K562 (cell line): Measurements from ENCODE around the gene ABT1. TPM values are rescaled to one million over a fixed set of nuclear protein-coding genes. Genes with fewer than 3 reads are reported as not detected.
A peak's percentile ranks its signal among the peaks of the same experiment; 100 is the strongest.

ENCODE experiments used
- BRF2 ChIP-seq: IDR thresholded peaks from 3 replicates; pipeline ENCODE4 v1.6.1; 2011; ENCODE audit warnings: borderline replicate concordance, mild to moderate bottlenecking; ENCODE audit not compliant: insufficient read length, insufficient read depth
- E2F6 ChIP-seq, 2 experiments: IDR thresholded peaks; 2 replicates each; pipeline ENCODE4 v1.6.1; 2011; ENCODE audit warnings: borderline replicate concordance in 1 of 2, control low read depth in 1 of 2, low read depth in 1 of 2, low read length in 1 of 2, mild to moderate bottlenecking in 1 of 2, mixed read lengths in 1 of 2, moderate library complexity in 1 of 2; ENCODE audit not compliant: insufficient read depth in 1 of 2, insufficient read length in 1 of 2, poor library complexity in 1 of 2, severe bottlenecking in 1 of 2; ENCODE audit errors: extremely low read depth in 1 of 2
- FOSL1 ChIP-seq: fragments of 200-800 bp; sonication (Bioruptor generic); conservative IDR thresholded peaks from 2 replicates; pipeline ENCODE4 v1.6.1; 2016; ENCODE audit warnings: missing genetic modification characterization, missing compliant biosample characterization
- GATAD2A ChIP-seq: fragments of 450-650 bp; IDR thresholded peaks from 2 replicates; pipeline ENCODE4 v1.6.1; 2017
- MAX ChIP-seq: sonication (generic); formaldehyde crosslinking; IDR thresholded peaks from 2 replicates; pipeline ENCODE4 v1.9.0; 2022; ENCODE audit warnings: mild to moderate bottlenecking, missing genetic modification reagents
- MBD2 ChIP-seq: sonication (generic); IDR thresholded peaks from 2 replicates; pipeline ENCODE4 v1.6.1; 2016; ENCODE audit warnings: low read depth, borderline replicate concordance
- MEIS2 ChIP-seq: fragments of 450-650 bp; IDR thresholded peaks from 2 replicates; pipeline ENCODE4 v1.6.1; 2014; ENCODE audit warnings: mild to moderate bottlenecking; ENCODE audit not compliant: partially characterized antibody
- NEUROD1 ChIP-seq: fragments of 150-350 bp; IDR thresholded peaks from 2 replicates; pipeline ENCODE4 v1.6.1; 2014; ENCODE audit warnings: borderline replicate concordance, low read length, low read depth; ENCODE audit not compliant: partially characterized antibody
- NFIX ChIP-seq: fragments of 250-450 bp; sonication (Bioruptor Pico); IDR thresholded peaks from 2 replicates; pipeline ENCODE4 v1.4.0; 2020; ENCODE audit warnings: low read depth, mild to moderate bottlenecking, moderate library complexity
- POLR2AphosphoS2 ChIP-seq: IDR thresholded peaks from 2 replicates; pipeline ENCODE4 v1.6.1; 2012; ENCODE audit warnings: low read length, improper control_type of control experiment
- SOX6 ChIP-seq: fragments of 450-650 bp; IDR thresholded peaks from 2 replicates; pipeline ENCODE4 v1.6.1; 2014; ENCODE audit warnings: mild to moderate bottlenecking
- ZBTB33 ChIP-seq: sonication (generic); formaldehyde crosslinking; IDR thresholded peaks from 2 replicates; pipeline ENCODE4 v1.8.1; 2023; ENCODE audit warnings: mild to moderate bottlenecking, missing genetic modification reagents
- ZNF133 ChIP-seq: fragments of 250-450 bp; sonication (Bioruptor Pico); IDR thresholded peaks from 2 replicates; pipeline ENCODE4 v1.4.0; 2020; ENCODE audit warnings: mild to moderate bottlenecking
- ZNF263 ChIP-seq: sonication (generic); formaldehyde crosslinking; IDR thresholded peaks from 2 replicates; pipeline ENCODE4 v1.8.0; 2022; ENCODE audit warnings: mild to moderate bottlenecking, missing genetic modification reagents, borderline replicate concordance
- ZNF551 ChIP-seq: fragments of 250-450 bp; sonication (Bioruptor Pico); IDR thresholded peaks from 2 replicates; pipeline ENCODE4 v1.5.0; 2021; ENCODE audit warnings: mild to moderate bottlenecking, moderate library complexity
- ZNF592 ChIP-seq: fragments of 450-650 bp; IDR thresholded peaks from 2 replicates; pipeline ENCODE4 v1.6.1; 2017; ENCODE audit warnings: antibody characterized with exemption, mild to moderate bottlenecking
- ZNF644 ChIP-seq: fragments of 200-800 bp; sonication (Bioruptor generic); IDR thresholded peaks from 2 replicates; pipeline ENCODE4 v1.6.1; 2016; ENCODE audit warnings: low read depth, missing genetic modification characterization, missing compliant biosample characterization
- polyA plus RNA-seq, 8 experiments: library from polyadenylated mRNA; depleted of rRNA in 4 of 8; stranded (reverse) in 5 of 8; unstranded in 3 of 8; fragments of >200 nt; fragmentation: Nextera tagmentation in 2 of 8; fragmentation: Illumina TruSeq in 1 of 8; extraction: Ambion mirVana in 2 of 8; extraction: Trizol in 1 of 8; gene quantifications; 2 replicates each; pipeline versions ENCODE4 v1.2.1 to v1.2.3, GENCODE V29; 2011 to 2014; ENCODE audit warnings: inconsistent platforms in 1 of 8, missing spikeins in 1 of 8
- total RNA-seq, 7 experiments: library from RNA; depleted of rRNA in 6 of 7; stranded (reverse); fragments of >200 nt in 6 of 7; fragmentation: Illumina TruSeq in 2 of 7; extraction: Trizol in 2 of 7; gene quantifications; 2 replicates each; pipeline versions ENCODE4 v1.2.1 to v1.2.3, GENCODE V29; 2011 to 2021; ENCODE audit warnings: low replicate concordance in 1 of 7

The ABT1 gene
- total and polyA plus RNA-seq, 9 of the 15 experiments (the other 6 are each of a cell fraction or from before 2014, with no cell fraction given) = 8.8 to 52.7 (median 40.7) TPM

GRCh38 chr6:26571592-26572296, 25.0 kb upstream of the ABT1 start (continued):
- TF ChIP-seq POLR2AphosphoS2 (no peak), MEIS2 (peak; percentile 75), ZNF263 (CRISPR knock-in tag) (no peak), GATAD2A (peak; percentile 88), FOSL1 (tag) (peak; percentile 86), ZNF133 (peak; percentile 8; the same call in 1 of the 2 replicates), MAX (CRISPR knock-in tag) (no peak; the same call in 1 of the 2 replicates), BRF2 (no peak), E2F6 (IDR thresholded peaks at IDR 0.05; ENCODE audit: borderline replicate concordance in 1 of 2, extremely low read depth in 1 of 2, insufficient read depth in 1 of 2, insufficient read length in 1 of 2, low read depth in 1 of 2, low read length in 1 of 2, poor library complexity in 1 of 2, severe bottlenecking in 1 of 2) (peak; percentile 13 to 20), ZNF644 (0 out of 2 replicates have a peak, but pooled peaks have one; percentile 55), SOX6 (peak; percentile 91), MBD2 (peak; percentile 54; the same call in 1 of the 2 replicates), NEUROD1 (peak; percentile 73), ZNF551 (no peak), ZNF592 (peak; percentile 96), NFIX (CRISPR knock-in tag) (no peak), ZBTB33 (CRISPR knock-in tag) (no peak)
